Measurements from ENCODE around the gene LETM1.

Gene LETM1

GRCh38 chr4:1784395-1784788, 71.6 kb downstream of the LETM1 start:
- H3K9ac ChIP-seq (ENCODE audit: insufficient read length) = no peak overlapping the region
- TF ChIP-seq FOXP2 (optimal IDR thresholded peaks at IDR 0.05; ENCODE audit: control extremely low read depth, extremely low read length, insufficient read depth) = no peak
- no peak for TF ChIP-seq POLR2AphosphoS5 (IDR thresholded peaks at IDR 0.05; ENCODE audit: borderline replicate concordance, low read depth, low read length)
- no peak for TF ChIP-seq EZH2 (IDR thresholded peaks at IDR 0.05)
- no peak for DNase-seq (ENCODE audit: low read depth, low spot score)

GRCh38 chr4:1783970-1784369, 72.0 kb downstream of the LETM1 start:
- no peak overlapping the region for H3K4me3 ChIP-seq
- no peak for DNase-seq (ENCODE audit: low read depth, low spot score)
- H3K36me3 ChIP-seq (ENCODE audit: insufficient read depth, low read length) = no peaks in the 10 kb centered on the region
- H3K9ac ChIP-seq (ENCODE audit: insufficient read length) = no peak overlapping the region
- TF ChIP-seq EZH2 (IDR thresholded peaks at IDR 0.05) (no peak), POLR2AphosphoS5 (IDR thresholded peaks at IDR 0.05; ENCODE audit: borderline replicate concordance, low read depth, low read length) (no peak), FOXP2 (optimal IDR thresholded peaks at IDR 0.05; ENCODE audit: control extremely low read depth, extremely low read length, insufficient read depth) (no peak)
- H3K27ac ChIP-seq = no peak overlapping the region
- H3K9me3 ChIP-seq (ENCODE audit: low read depth, low read length) = no peaks in the 10 kb centered on the region

More at GRCh38 chr4:1784395-1784788, 71.6 kb downstream of the LETM1 start:
- Histone ChIP-seq H3K9me3 (ENCODE audit: low read depth, low read length) (no peaks in the 10 kb centered on the region), H3K4me3 (no peak overlapping the region), H3K36me3 (ENCODE audit: insufficient read depth, low read length) (no peaks in the 10 kb centered on the region), H3K27ac (no peak overlapping the region)

GRCh38 chr4:1783015-1783414, 72.9 kb downstream of the LETM1 start:
- Histone ChIP-seq H3K9ac (ENCODE audit: insufficient read length) (no peak overlapping the region), H3K9me3 (ENCODE audit: low read depth, low read length) (no peaks in the 10 kb centered on the region), H3K27ac (no peak overlapping the region), H3K4me3 (no peak overlapping the region), H3K36me3 (ENCODE audit: insufficient read depth, low read length) (no peaks in the 10 kb centered on the region)
- no peak for TF ChIP-seq FOXP2 (optimal IDR thresholded peaks at IDR 0.05; ENCODE audit: control extremely low read depth, extremely low read length, insufficient read depth)
- no peak for TF ChIP-seq POLR2AphosphoS5 (IDR thresholded peaks at IDR 0.05; ENCODE audit: borderline replicate concordance, low read depth, low read length)
- TF ChIP-seq EZH2 (IDR thresholded peaks at IDR 0.05) = no peak
- DNase-seq (ENCODE audit: low read depth, low spot score) = no peak

- H3K4me3 ChIP-seq = no peak overlapping the region
- H3K27ac ChIP-seq = no peak overlapping the region
- TF ChIP-seq FOXP2 (optimal IDR thresholded peaks at IDR 0.05; ENCODE audit: control extremely low read depth, extremely low read length, insufficient read depth) = no peak
- no peak for TF ChIP-seq EZH2 (IDR thresholded peaks at IDR 0.05)
- no peak for TF ChIP-seq POLR2AphosphoS5 (IDR thresholded peaks at IDR 0.05; ENCODE audit: borderline replicate concordance, low read depth, low read length)
- DNase-seq (ENCODE audit: low read depth, low spot score) = no peak
- no peaks in the 10 kb centered on the region for H3K9me3 ChIP-seq (ENCODE audit: low read depth, low read length)
- no peak overlapping the region for H3K9ac ChIP-seq (ENCODE audit: insufficient read length)
- no peaks in the 10 kb centered on the region for H3K36me3 ChIP-seq (ENCODE audit: insufficient read depth, low read length)
Measured at GRCh38 chr4:1780435-1780834, 75.5 kb downstream of the LETM1 start.

GRCh38 chr4:1779588-1780382, 76.2 kb downstream of the LETM1 start:
- Histone ChIP-seq H3K36me3 (ENCODE audit: insufficient read depth, low read length) (no peaks in the 10 kb centered on the region), H3K27ac (no peak overlapping the region), H3K9ac (ENCODE audit: insufficient read length) (no peak overlapping the region), H3K9me3 (ENCODE audit: low read depth, low read length) (no peaks in the 10 kb centered on the region), H3K4me3 (no peak overlapping the region)
- no peak for DNase-seq (ENCODE audit: low read depth, low spot score)
- TF ChIP-seq FOXP2 (optimal IDR thresholded peaks at IDR 0.05; ENCODE audit: control extremely low read depth, extremely low read length, insufficient read depth) (no peak), EZH2 (IDR thresholded peaks at IDR 0.05) (no peak), POLR2AphosphoS5 (IDR thresholded peaks at IDR 0.05; ENCODE audit: borderline replicate concordance, low read depth, low read length) (no peak)

GRCh38 chr4:1778642-1779392, 77.1 kb downstream of the LETM1 start:
- DNase-seq (ENCODE audit: low read depth, low spot score) = no peak
- H3K4me3 ChIP-seq = no peak overlapping the region
- TF ChIP-seq POLR2AphosphoS5 (IDR thresholded peaks at IDR 0.05; ENCODE audit: borderline replicate concordance, low read depth, low read length) = no peak
- TF ChIP-seq FOXP2 (optimal IDR thresholded peaks at IDR 0.05; ENCODE audit: control extremely low read depth, extremely low read length, insufficient read depth) = no peak
- TF ChIP-seq EZH2 (IDR thresholded peaks at IDR 0.05) = no peak
- H3K36me3 ChIP-seq (ENCODE audit: insufficient read depth, low read length) = no peaks in the 10 kb centered on the region
- no peak overlapping the region for H3K9ac ChIP-seq (ENCODE audit: insufficient read length)
- H3K27ac ChIP-seq = no peak overlapping the region
- no peaks in the 10 kb centered on the region for H3K9me3 ChIP-seq (ENCODE audit: low read depth, low read length)

- no peak overlapping the region for H3K9ac ChIP-seq (ENCODE audit: insufficient read length)
- no peak for DNase-seq (ENCODE audit: low read depth, low spot score)
- H3K4me3 ChIP-seq = no peak overlapping the region
- TF ChIP-seq POLR2AphosphoS5 (IDR thresholded peaks at IDR 0.05; ENCODE audit: borderline replicate concordance, low read depth, low read length) = no peak
- TF ChIP-seq EZH2 (IDR thresholded peaks at IDR 0.05) = no peak
- TF ChIP-seq FOXP2 (optimal IDR thresholded peaks at IDR 0.05; ENCODE audit: control extremely low read depth, extremely low read length, insufficient read depth) = no peak
- no peaks in the 10 kb centered on the region for H3K9me3 ChIP-seq (ENCODE audit: low read depth, low read length)
- no peak overlapping the region for H3K27ac ChIP-seq
- H3K36me3 ChIP-seq (ENCODE audit: insufficient read depth, low read length) = no peaks in the 10 kb centered on the region
Measured at GRCh38 chr4:1777822-1778641, 77.9 kb downstream of the LETM1 start.

All from SK-N-MC (cell line).